T-helper 2 cell treated with Interferon-gamma antibody and Interleukin-4, amounts not matched to agents 5 μg/mL and 100 μg/mL, for 36 hours (primary cell): ENCODE data around the gene C2CD2.

Experiments used
- DNase-seq: peaks from one replicate; pipeline ENCODE4 v3.0.0; 2021; ENCODE audit warnings: low spot score
- H3K27ac Mint-ChIP-seq: one replicate; pipeline ENCODE4 v1.8.0; 2021; ENCODE audit warnings: mild to moderate bottlenecking, mixed read lengths
- H3K27me3 Mint-ChIP-seq: one replicate; pipeline ENCODE4 v1.8.0; 2021; ENCODE audit warnings: low read depth, mixed read lengths
- H3K36me3 Mint-ChIP-seq: one replicate; pipeline ENCODE4 v1.8.0; 2021; ENCODE audit warnings: low read depth, mixed read lengths
- H3K4me1 Mint-ChIP-seq: one replicate; pipeline ENCODE4 v1.8.0; 2021; ENCODE audit warnings: low read depth, mixed read lengths
- H3K4me3 Mint-ChIP-seq: one replicate; pipeline ENCODE4 v1.8.0; 2022; ENCODE audit warnings: mild to moderate bottlenecking, moderate library complexity, mixed read lengths
- H3K9me3 Mint-ChIP-seq: one replicate; pipeline ENCODE4 v1.8.0; 2021; ENCODE audit warnings: mixed read lengths

The C2CD2 gene

GRCh38 chr21:41983229-41983628 lies 29.4 kb upstream of the C2CD2 start:
- Mint-ChIP-seq H3K27ac (no peak overlapping the region), H3K4me3 (no peak overlapping the region), H3K9me3 (peaks cover 22% of the 10 kb centered on the region), H3K27me3 (peaks cover 6% of the 10 kb centered on the region), H3K4me1 (peaks cover 2% of the 10 kb centered on the region), H3K36me3 (peaks cover 1% of the 10 kb centered on the region)
- no peak for DNase-seq

- DNase-seq: no peak
- H3K4me1 Mint-ChIP-seq: no peaks in the 10 kb centered on the region
- H3K9me3 Mint-ChIP-seq: peaks cover 22% of the 10 kb centered on the region
- no peak overlapping the region for H3K4me3 Mint-ChIP-seq
- no peak overlapping the region for H3K27ac Mint-ChIP-seq
- peaks cover 1% of the 10 kb centered on the region for H3K36me3 Mint-ChIP-seq
- H3K27me3 Mint-ChIP-seq: peaks cover 6% of the 10 kb centered on the region
Observed at GRCh38 chr21:41980561-41980960, 26.7 kb upstream of the C2CD2 start.

GRCh38 chr21:41979751-41980369 lies 26.0 kb upstream of the C2CD2 start:
- H3K36me3 Mint-ChIP-seq: peaks cover 1% of the 10 kb centered on the region

GRCh38 chr21:41979335-41979734 lies 25.5 kb upstream of the C2CD2 start:
- H3K4me3 Mint-ChIP-seq: no peak overlapping the region
- peaks cover 2% of the 10 kb centered on the region for H3K4me1 Mint-ChIP-seq
- H3K27me3 Mint-ChIP-seq: peaks cover 6% of the 10 kb centered on the region
- peaks cover 22% of the 10 kb centered on the region for H3K9me3 Mint-ChIP-seq
- H3K36me3 Mint-ChIP-seq: peaks cover 1% of the 10 kb centered on the region
- DNase-seq: no peak
- no peak overlapping the region for H3K27ac Mint-ChIP-seq

More at GRCh38 chr21:41979751-41980369, 26.0 kb upstream of the C2CD2 start:
- H3K4me3 Mint-ChIP-seq: no peak overlapping the region
- peaks cover 22% of the 10 kb centered on the region for H3K9me3 Mint-ChIP-seq
- no peak overlapping the region for H3K27ac Mint-ChIP-seq
- no peak for DNase-seq
- H3K4me1 Mint-ChIP-seq: no peaks in the 10 kb centered on the region
- peaks cover 6% of the 10 kb centered on the region for H3K27me3 Mint-ChIP-seq

- no peak overlapping the region for H3K4me3 Mint-ChIP-seq
- peaks cover 8% of the 10 kb centered on the region for H3K4me1 Mint-ChIP-seq
- DNase-seq: peak; percentile 2
- H3K27me3 Mint-ChIP-seq: peaks cover 6% of the 10 kb centered on the region
- H3K9me3 Mint-ChIP-seq: peaks cover 10% of the 10 kb centered on the region
- H3K27ac Mint-ChIP-seq: no peak overlapping the region
- no peaks in the 10 kb centered on the region for H3K36me3 Mint-ChIP-seq
Observed at GRCh38 chr21:41977034-41977950, 23.5 kb upstream of the C2CD2 start.

- DNase-seq: peak; percentile 1
- Mint-ChIP-seq H3K9me3 (peaks cover 9% of the 10 kb centered on the region), H3K4me3 (no peak overlapping the region), H3K27me3 (peaks cover 6% of the 10 kb centered on the region), H3K4me1 (peaks cover 8% of the 10 kb centered on the region), H3K27ac (no peak overlapping the region), H3K36me3 (no peaks in the 10 kb centered on the region)
Observed at GRCh38 chr21:41976611-41977010, 22.8 kb upstream of the C2CD2 start.

GRCh38 chr21:41975391-41976272 lies 21.8 kb upstream of the C2CD2 start:
- DNase-seq: peak; percentile 2
- no peak overlapping the region for H3K4me3 Mint-ChIP-seq
- peaks cover 6% of the 10 kb centered on the region for H3K27me3 Mint-ChIP-seq
- peaks cover 8% of the 10 kb centered on the region for H3K4me1 Mint-ChIP-seq
- H3K36me3 Mint-ChIP-seq: no peaks in the 10 kb centered on the region
- H3K9me3 Mint-ChIP-seq: peaks cover 9% of the 10 kb centered on the region
- no peak overlapping the region for H3K27ac Mint-ChIP-seq

- Mint-ChIP-seq H3K36me3 (no peaks in the 10 kb centered on the region), H3K4me3 (no peak overlapping the region), H3K27ac (no peak overlapping the region), H3K9me3 (peaks cover 8% of the 10 kb centered on the region), H3K4me1 (peaks cover 8% of the 10 kb centered on the region), H3K27me3 (peaks cover 6% of the 10 kb centered on the region)
- no peak for DNase-seq
Observed at GRCh38 chr21:41974752-41975053, 20.9 kb upstream of the C2CD2 start.

- Mint-ChIP-seq H3K36me3 (no peaks in the 10 kb centered on the region), H3K27me3 (peaks cover 1% of the 10 kb centered on the region), H3K27ac (peak overlapping the region; percentile 45), H3K4me1 (peaks cover 8% of the 10 kb centered on the region), H3K4me3 (no peak overlapping the region), H3K9me3 (peaks cover 2% of the 10 kb centered on the region)
- DNase-seq: no peak
Observed at GRCh38 chr21:41973861-41974751, 20.3 kb upstream of the C2CD2 start.

GRCh38 chr21:41973427-41973831 lies 19.6 kb upstream of the C2CD2 start:
- Mint-ChIP-seq H3K27me3 (no peaks in the 10 kb centered on the region), H3K36me3 (no peaks in the 10 kb centered on the region), H3K27ac (no peak overlapping the region), H3K4me1 (peaks cover 8% of the 10 kb centered on the region), H3K4me3 (no peak overlapping the region), H3K9me3 (no peaks in the 10 kb centered on the region)
- DNase-seq: no peak

GRCh38 chr21:41972511-41973205 lies 18.8 kb upstream of the C2CD2 start:
- Mint-ChIP-seq H3K4me1 (peaks cover 8% of the 10 kb centered on the region), H3K9me3 (no peaks in the 10 kb centered on the region), H3K4me3 (no peak overlapping the region), H3K27me3 (no peaks in the 10 kb centered on the region), H3K36me3 (no peaks in the 10 kb centered on the region), H3K27ac (no peak overlapping the region)
- DNase-seq: no peak

GRCh38 chr21:41971891-41972290 lies 18.1 kb upstream of the C2CD2 start:
- no peaks in the 10 kb centered on the region for H3K36me3 Mint-ChIP-seq
- no peaks in the 10 kb centered on the region for H3K9me3 Mint-ChIP-seq
- DNase-seq: no peak
- no peak overlapping the region for H3K27ac Mint-ChIP-seq
- peaks cover 8% of the 10 kb centered on the region for H3K4me1 Mint-ChIP-seq
- peaks cover 4% of the 10 kb centered on the region for H3K27me3 Mint-ChIP-seq
- no peak overlapping the region for H3K4me3 Mint-ChIP-seq
